ENCODE measurements around the gene RAC3.

Gene RAC3

GRCh38 chr17:82077617-82078358 is 46.3 kb downstream of the RAC3 start:
- DNase-seq: no peak

GRCh38 chr17:82078433-82078832 is 47.0 kb downstream of the RAC3 start:
- DNase-seq: no peak

- DNase-seq: no peak
Observed at GRCh38 chr17:82079001-82079677, 47.7 kb downstream of the RAC3 start.

GRCh38 chr17:82080048-82080788 is 48.7 kb downstream of the RAC3 start:
- DNase-seq: no peak

GRCh38 chr17:82080789-82081464 is 49.4 kb downstream of the RAC3 start:
- no peak for DNase-seq

- DNase-seq: no peak
Observed at GRCh38 chr17:82081546-82081945, 50.1 kb downstream of the RAC3 start.

GRCh38 chr17:82081966-82082365 is 50.5 kb downstream of the RAC3 start:
- DNase-seq: no peak

- DNase-seq: no peak
Observed at GRCh38 chr17:82082456-82082855, 51.0 kb downstream of the RAC3 start.

- no peak for DNase-seq
Observed at GRCh38 chr17:82083009-82083408, 51.5 kb downstream of the RAC3 start.
